ENCODE data around the gene EDN1. TPM values are rescaled to one million over a fixed set of nuclear protein-coding genes. Genes with fewer than 3 reads are reported as not detected.

EDN1 gene
- total RNA-seq, 1 donor from 2014 or later = 6.8 TPM

DNA sequence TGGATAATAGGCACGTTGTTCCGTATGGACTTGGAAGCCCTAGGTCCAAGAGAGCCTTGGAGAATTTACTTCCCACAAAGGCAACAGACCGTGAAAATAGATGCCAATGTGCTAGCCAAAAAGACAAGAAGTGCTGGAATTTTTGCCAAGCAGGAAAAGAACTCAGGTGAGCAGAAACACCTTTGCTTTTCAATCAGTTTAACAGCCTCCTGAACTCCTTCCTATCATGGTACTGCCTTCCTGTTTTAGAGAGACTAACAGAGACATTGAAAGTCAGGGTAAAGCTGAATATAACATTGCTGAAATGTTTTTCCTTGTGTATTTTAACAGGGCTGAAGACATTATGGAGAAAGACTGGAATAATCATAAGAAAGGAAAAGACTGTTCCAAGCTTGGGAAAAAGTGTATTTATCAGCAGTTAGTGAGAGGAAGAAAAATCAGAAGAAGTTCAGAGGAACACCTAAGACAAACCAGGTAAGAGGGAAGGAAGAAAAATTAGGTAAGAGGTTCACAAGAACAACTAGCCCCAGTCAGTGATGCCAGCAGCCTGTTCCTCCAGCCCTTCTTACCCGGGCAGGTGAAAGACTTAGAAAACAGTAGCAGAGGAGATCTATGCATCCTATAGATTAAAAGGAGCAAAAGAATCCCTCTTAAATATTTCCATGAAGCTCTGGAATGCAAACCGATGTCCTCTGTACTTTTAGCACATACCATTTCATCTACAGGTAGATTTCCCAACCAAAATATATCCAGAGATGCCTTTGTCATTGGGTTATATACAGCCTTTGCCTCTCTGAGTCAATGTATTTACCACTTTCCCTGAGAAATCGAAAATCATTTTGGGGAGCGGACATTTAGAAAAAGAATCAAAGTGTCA lies 4.0 kb downstream of the EDN1 start:
- H3K27me3 ChIP-seq (ENCODE audit: control insufficient read depth in 3 of 3, insufficient read depth in 3 of 3, low read length in 3 of 3) = peaks cover 12 to 18% (median 16%) of the 10 kb centered on the region in 3 donors

DNA sequence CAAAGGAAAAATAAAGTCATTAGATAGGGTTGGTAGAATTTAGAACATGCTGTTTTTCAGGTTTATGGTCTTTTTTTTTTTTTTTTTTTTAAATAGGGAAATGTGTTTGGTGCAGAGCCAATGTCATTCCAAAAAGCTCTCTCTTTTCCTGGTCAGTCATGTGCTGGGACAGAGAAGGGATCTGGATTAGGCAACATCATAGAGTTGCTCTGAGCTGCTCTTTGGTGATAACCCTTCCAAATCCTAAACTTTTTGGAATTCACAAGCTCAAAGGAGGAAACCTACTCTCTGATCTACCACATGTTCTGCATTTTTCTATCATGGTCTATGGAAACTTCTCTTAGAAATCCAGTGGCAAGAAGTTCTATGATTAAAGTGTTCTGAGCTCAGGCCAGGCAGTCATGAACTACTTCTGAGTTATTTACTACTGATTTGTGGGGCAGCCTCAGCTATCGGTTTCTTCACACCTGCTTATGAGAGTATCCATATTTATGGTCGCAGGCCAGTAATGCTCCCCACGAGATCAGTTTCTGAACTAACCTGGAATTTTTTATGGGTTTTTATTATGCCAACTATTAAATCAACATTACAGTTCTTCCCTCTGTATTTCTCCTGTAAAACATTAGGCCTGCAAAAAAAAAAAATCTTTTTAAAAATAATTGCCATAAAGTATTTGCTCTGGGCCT lies 4.8 kb downstream of the EDN1 start:
- peaks cover 12 to 18% (median 16%) of the 10 kb centered on the region in 3 donors for H3K27me3 ChIP-seq (ENCODE audit: control insufficient read depth in 3 of 3, insufficient read depth in 3 of 3, low read length in 3 of 3)
- H3K4me3 ChIP-seq (ENCODE audit: low read length in 3 of 3) = no peak overlapping the region
- H3K9me3 ChIP-seq (ENCODE audit: control insufficient read depth in 3 of 3, low read length in 3 of 3) = no peaks in the 10 kb centered on the region
- no peaks in the 10 kb centered on the region for H3K36me3 ChIP-seq (ENCODE audit: control insufficient read depth in 3 of 3, insufficient read depth in 3 of 3, low read length in 3 of 3)
- H3K9ac ChIP-seq (ENCODE audit: low read depth in 1 of 3, low read length in 3 of 3) = no peak overlapping the region
- H3K4me1 ChIP-seq (ENCODE audit: control insufficient read depth in 3 of 3, insufficient read depth in 3 of 3, low read length in 3 of 3) = peaks cover 5 to 6% (median 5%) of the 10 kb centered on the region in 3 donors
- no peak overlapping the region for H3K27ac ChIP-seq (ENCODE audit: low read depth, low read length)

More for the DNA sequence above, 4.0 kb downstream of the EDN1 start:
- Histone ChIP-seq H3K9ac (ENCODE audit: low read depth in 1 of 3, low read length in 3 of 3) (no peak overlapping the region), H3K4me1 (ENCODE audit: control insufficient read depth in 3 of 3, insufficient read depth in 3 of 3, low read length in 3 of 3) (peaks cover 5 to 11% (median 9%) of the 10 kb centered on the region in 3 donors), H3K4me3 (ENCODE audit: low read length in 3 of 3) (no peak overlapping the region), H3K36me3 (ENCODE audit: control insufficient read depth in 3 of 3, insufficient read depth in 3 of 3, low read length in 3 of 3) (no peaks in the 10 kb centered on the region), H3K9me3 (ENCODE audit: control insufficient read depth in 3 of 3, low read length in 3 of 3) (no peaks in the 10 kb centered on the region), H3K27ac (ENCODE audit: low read depth, low read length) (no peak overlapping the region)

DNA sequence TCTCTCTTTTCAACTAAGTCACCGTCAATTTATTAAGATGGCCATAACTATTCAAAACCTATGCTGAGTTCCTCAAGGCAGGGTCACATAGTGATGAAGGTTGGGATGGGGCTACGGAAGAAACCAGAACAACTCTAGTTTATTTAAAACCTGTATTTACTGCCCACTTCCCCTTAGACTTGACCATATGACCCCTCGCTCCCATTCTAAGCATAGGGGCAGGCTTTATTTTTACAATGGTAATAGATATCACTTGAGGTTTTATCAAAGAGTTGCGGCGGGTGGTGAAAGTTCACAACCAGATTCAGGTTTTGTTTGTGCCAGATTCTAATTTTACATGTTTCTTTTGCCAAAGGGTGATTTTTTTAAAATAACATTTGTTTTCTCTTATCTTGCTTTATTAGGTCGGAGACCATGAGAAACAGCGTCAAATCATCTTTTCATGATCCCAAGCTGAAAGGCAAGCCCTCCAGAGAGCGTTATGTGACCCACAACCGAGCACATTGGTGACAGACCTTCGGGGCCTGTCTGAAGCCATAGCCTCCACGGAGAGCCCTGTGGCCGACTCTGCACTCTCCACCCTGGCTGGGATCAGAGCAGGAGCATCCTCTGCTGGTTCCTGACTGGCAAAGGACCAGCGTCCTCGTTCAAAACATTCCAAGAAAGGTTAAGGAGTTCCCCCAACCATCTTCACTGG lies 5.5 kb downstream of the EDN1 start:
- H3K27me3 ChIP-seq (ENCODE audit: control insufficient read depth in 3 of 3, insufficient read depth in 3 of 3, low read length in 3 of 3) = peaks cover 12 to 18% (median 16%) of the 10 kb centered on the region in 3 donors
- no peaks in the 10 kb centered on the region for H3K9me3 ChIP-seq (ENCODE audit: control insufficient read depth in 3 of 3, low read length in 3 of 3)
- H3K4me1 ChIP-seq (ENCODE audit: control insufficient read depth in 3 of 3, insufficient read depth in 3 of 3, low read length in 3 of 3) = peaks cover 0 to 2% (median under 1%) of the 10 kb centered on the region in 3 donors
- no peaks in the 10 kb centered on the region for H3K36me3 ChIP-seq (ENCODE audit: control insufficient read depth in 3 of 3, insufficient read depth in 3 of 3, low read length in 3 of 3)
- no peak overlapping the region for H3K4me3 ChIP-seq (ENCODE audit: low read length in 3 of 3)
- no peak overlapping the region for H3K27ac ChIP-seq (ENCODE audit: low read depth, low read length)
- H3K9ac ChIP-seq (ENCODE audit: low read depth in 1 of 3, low read length in 3 of 3) = no peak overlapping the region

DNA sequence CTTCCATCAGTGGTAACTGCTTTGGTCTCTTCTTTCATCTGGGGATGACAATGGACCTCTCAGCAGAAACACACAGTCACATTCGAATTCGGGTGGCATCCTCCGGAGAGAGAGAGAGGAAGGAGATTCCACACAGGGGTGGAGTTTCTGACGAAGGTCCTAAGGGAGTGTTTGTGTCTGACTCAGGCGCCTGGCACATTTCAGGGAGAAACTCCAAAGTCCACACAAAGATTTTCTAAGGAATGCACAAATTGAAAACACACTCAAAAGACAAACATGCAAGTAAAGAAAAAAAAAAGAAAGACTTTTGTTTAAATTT lies 6.1 kb downstream of the EDN1 start:
- H3K36me3 ChIP-seq (ENCODE audit: control insufficient read depth in 3 of 3, insufficient read depth in 3 of 3, low read length in 3 of 3) = no peaks in the 10 kb centered on the region
- H3K9me3 ChIP-seq (ENCODE audit: control insufficient read depth in 3 of 3, low read length in 3 of 3) = no peaks in the 10 kb centered on the region
- no peak overlapping the region for H3K27ac ChIP-seq (ENCODE audit: low read depth, low read length)
- H3K4me1 ChIP-seq (ENCODE audit: control insufficient read depth in 3 of 3, insufficient read depth in 3 of 3, low read length in 3 of 3) = no peaks in the 10 kb centered on the region
- H3K4me3 ChIP-seq (ENCODE audit: low read length in 3 of 3) = no peak overlapping the region
- H3K9ac ChIP-seq (ENCODE audit: low read depth in 1 of 3, low read length in 3 of 3) = no peak overlapping the region
- H3K27me3 ChIP-seq (ENCODE audit: control insufficient read depth in 3 of 3, insufficient read depth in 3 of 3, low read length in 3 of 3) = peaks cover 12 to 18% (median 14%) of the 10 kb centered on the region in 3 donors

DNA sequence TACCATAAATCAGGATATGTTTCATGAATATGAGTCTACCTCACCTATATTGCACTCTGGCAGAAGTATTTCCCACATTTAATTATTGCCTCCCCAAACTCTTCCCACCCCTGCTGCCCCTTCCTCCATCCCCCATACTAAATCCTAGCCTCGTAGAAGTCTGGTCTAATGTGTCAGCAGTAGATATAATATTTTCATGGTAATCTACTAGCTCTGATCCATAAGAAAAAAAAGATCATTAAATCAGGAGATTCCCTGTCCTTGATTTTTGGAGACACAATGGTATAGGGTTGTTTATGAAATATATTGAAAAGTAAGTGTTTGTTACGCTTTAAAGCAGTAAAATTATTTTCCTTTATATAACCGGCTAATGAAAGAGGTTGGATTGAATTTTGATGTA lies 6.4 kb downstream of the EDN1 start:
- H3K36me3 ChIP-seq (ENCODE audit: control insufficient read depth in 3 of 3, insufficient read depth in 3 of 3, low read length in 3 of 3) = no peaks in the 10 kb centered on the region
- H3K4me1 ChIP-seq (ENCODE audit: control insufficient read depth in 3 of 3, insufficient read depth in 3 of 3, low read length in 3 of 3) = no peaks in the 10 kb centered on the region
- no peak overlapping the region for H3K4me3 ChIP-seq (ENCODE audit: low read length in 3 of 3)
- H3K9me3 ChIP-seq (ENCODE audit: control insufficient read depth in 3 of 3, low read length in 3 of 3) = no peaks in the 10 kb centered on the region
- H3K9ac ChIP-seq (ENCODE audit: low read depth in 1 of 3, low read length in 3 of 3) = no peak overlapping the region
- H3K27me3 ChIP-seq (ENCODE audit: control insufficient read depth in 3 of 3, insufficient read depth in 3 of 3, low read length in 3 of 3) = peaks cover 10 to 14% (median 12%) of the 10 kb centered on the region in 3 donors
- no peak overlapping the region for H3K27ac ChIP-seq (ENCODE audit: low read depth, low read length)

DNA sequence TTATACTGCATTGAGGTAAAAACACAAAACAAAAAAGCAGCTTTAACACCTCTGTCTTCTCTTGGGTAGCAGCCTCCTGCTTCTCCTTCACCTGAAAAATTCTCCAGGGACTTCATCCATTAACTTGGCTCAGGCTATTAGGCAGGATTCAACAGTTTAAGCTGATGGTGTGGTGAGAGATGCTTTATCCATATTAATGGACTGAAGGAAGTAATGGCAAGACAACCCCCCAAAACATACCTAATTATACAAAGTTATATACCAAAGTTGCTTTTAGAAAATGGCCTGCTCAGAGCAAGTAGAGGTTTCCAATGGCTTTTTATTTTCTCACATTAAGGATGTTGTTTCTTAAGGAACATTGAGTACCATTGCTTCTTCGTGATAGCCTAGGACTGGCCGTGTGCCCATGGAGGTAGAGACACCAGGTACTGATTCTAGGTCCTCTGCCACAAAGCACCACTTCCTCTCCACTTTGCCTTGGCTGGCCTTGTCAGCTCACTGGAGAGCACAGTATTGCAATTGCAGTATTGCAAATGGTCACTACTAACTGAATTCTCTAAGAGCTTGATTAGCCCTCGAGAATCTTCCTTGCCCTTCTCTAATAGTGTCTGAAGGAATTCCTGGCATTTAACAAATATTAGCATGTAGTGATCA lies 7.3 kb downstream of the EDN1 start:
- no peaks in the 10 kb centered on the region for H3K4me1 ChIP-seq (ENCODE audit: control insufficient read depth in 3 of 3, insufficient read depth in 3 of 3, low read length in 3 of 3)
- no peaks in the 10 kb centered on the region for H3K36me3 ChIP-seq (ENCODE audit: control insufficient read depth in 3 of 3, insufficient read depth in 3 of 3, low read length in 3 of 3)
- H3K9me3 ChIP-seq (ENCODE audit: control insufficient read depth in 3 of 3, low read length in 3 of 3) = no peaks in the 10 kb centered on the region
- no peak overlapping the region for H3K4me3 ChIP-seq (ENCODE audit: low read length in 3 of 3)
- H3K9ac ChIP-seq (ENCODE audit: low read depth in 1 of 3, low read length in 3 of 3) = no peak overlapping the region
- H3K27me3 ChIP-seq (ENCODE audit: control insufficient read depth in 3 of 3, insufficient read depth in 3 of 3, low read length in 3 of 3) = peaks cover 2 to 5% (median 3%) of the 10 kb centered on the region in 3 donors
- no peak overlapping the region for H3K27ac ChIP-seq (ENCODE audit: low read depth, low read length)

DNA sequence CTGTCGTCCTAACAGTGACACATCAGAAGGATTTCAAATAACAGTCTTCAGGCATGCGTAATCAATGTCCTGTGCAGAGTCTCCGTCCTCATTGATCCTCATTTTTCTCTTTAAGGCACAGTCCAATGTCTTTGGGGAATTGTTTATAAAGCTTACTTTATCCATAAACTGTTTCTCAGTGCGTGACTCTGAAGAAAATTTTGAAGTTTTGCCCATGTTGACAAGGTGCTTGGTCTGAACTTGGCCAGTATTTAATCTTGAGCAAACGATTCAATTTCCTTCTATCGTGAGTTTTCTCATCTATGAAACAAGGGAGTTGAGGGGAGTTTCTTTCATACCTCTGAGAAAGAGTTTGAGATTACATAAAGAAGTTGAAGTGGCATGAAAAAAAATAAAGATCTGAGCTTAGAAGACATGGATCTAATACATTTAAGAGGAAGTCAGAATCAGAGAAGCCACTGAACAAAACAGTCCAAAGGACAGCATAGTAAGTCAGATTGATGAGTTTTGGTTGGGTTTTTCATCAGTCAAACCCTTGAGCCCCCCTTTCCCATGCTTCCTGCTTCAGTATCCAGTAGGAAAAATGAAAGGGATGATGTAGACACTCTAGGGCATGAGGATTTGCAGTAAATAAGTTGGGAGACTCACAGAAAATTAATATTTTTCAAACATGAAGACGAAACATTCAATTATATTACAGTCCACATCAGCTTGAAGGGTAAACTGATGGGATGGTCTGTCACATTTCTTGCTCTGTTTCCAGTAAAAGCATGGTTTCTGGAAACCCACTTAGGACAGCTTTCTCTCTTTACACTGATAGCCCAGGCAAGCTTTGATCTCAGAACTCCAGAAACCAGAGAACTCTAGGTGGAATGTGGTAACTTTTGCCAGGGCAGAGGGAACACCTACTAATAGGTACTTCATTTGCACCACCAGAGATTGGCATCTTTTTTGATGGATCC lies 8.1 kb downstream of the EDN1 start:
- H3K9ac ChIP-seq (ENCODE audit: low read depth in 1 of 3, low read length in 3 of 3) = no peak overlapping the region
- no peaks in the 10 kb centered on the region for H3K27me3 ChIP-seq (ENCODE audit: control insufficient read depth in 3 of 3, insufficient read depth in 3 of 3, low read length in 3 of 3)
- H3K36me3 ChIP-seq (ENCODE audit: control insufficient read depth in 3 of 3, insufficient read depth in 3 of 3, low read length in 3 of 3) = no peaks in the 10 kb centered on the region
- H3K4me1 ChIP-seq (ENCODE audit: control insufficient read depth in 3 of 3, insufficient read depth in 3 of 3, low read length in 3 of 3) = no peaks in the 10 kb centered on the region
- H3K4me3 ChIP-seq (ENCODE audit: low read length in 3 of 3) = no peak overlapping the region
- no peak overlapping the region for H3K27ac ChIP-seq (ENCODE audit: low read depth, low read length)
- no peaks in the 10 kb centered on the region for H3K9me3 ChIP-seq (ENCODE audit: control insufficient read depth in 3 of 3, low read length in 3 of 3)

DNA sequence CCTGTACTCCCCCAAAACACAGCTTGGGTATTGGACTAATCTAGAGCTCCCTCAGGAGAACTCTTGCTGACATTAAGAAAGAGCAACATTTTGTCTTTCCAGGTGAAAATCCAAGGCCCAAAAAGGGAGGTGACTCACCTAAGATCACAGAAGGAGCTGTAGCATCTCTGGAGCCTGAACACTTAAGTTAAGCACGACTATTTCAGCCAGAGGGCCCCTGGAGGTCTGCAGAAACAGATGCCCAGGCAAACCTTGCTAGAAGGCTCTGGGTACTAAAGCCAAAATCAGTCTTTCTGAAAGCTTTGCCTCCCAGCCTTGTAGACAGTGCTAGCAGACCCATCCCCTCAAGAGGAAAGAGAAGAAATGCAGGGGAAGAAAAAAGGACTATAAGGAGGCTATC lies 8.8 kb downstream of the EDN1 start:
- H3K36me3 ChIP-seq (ENCODE audit: control insufficient read depth in 3 of 3, insufficient read depth in 3 of 3, low read length in 3 of 3) = no peaks in the 10 kb centered on the region
- no peaks in the 10 kb centered on the region for H3K4me1 ChIP-seq (ENCODE audit: control insufficient read depth in 3 of 3, insufficient read depth in 3 of 3, low read length in 3 of 3)
- H3K4me3 ChIP-seq (ENCODE audit: low read length in 3 of 3) = no peak overlapping the region
- no peak overlapping the region for H3K27ac ChIP-seq (ENCODE audit: low read depth, low read length)
- H3K9ac ChIP-seq (ENCODE audit: low read depth in 1 of 3, low read length in 3 of 3) = no peak overlapping the region
- no peaks in the 10 kb centered on the region for H3K27me3 ChIP-seq (ENCODE audit: control insufficient read depth in 3 of 3, insufficient read depth in 3 of 3, low read length in 3 of 3)
- no peaks in the 10 kb centered on the region for H3K9me3 ChIP-seq (ENCODE audit: control insufficient read depth in 3 of 3, low read length in 3 of 3)

DNA sequence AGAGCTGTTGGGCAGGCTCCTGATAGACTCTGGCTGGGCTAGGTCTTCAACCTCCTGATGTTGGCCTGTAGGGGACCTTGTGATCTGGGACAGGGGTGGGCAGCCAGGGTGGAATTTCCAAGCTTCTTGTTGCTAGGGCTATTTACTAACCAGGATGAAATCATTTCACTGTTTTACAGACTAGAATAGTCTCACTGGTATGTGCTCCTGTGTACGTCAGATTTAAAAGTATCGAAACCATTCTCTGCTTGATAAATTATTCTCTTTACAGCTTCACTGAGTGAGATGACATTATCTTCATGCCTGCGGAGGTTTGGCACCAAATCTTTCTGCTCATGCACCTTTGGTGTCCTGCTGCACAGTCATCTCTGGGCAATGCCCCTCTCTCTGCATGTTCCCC lies 10.9 kb downstream of the EDN1 start:
- Histone ChIP-seq H3K27me3 (ENCODE audit: control insufficient read depth in 3 of 3, insufficient read depth in 3 of 3, low read length in 3 of 3) (no peaks in the 10 kb centered on the region), H3K4me3 (ENCODE audit: low read length in 3 of 3) (no peak overlapping the region), H3K27ac (ENCODE audit: low read depth, low read length) (no peak overlapping the region), H3K9me3 (ENCODE audit: control insufficient read depth in 3 of 3, low read length in 3 of 3) (no peaks in the 10 kb centered on the region), H3K36me3 (ENCODE audit: control insufficient read depth in 3 of 3, insufficient read depth in 3 of 3, low read length in 3 of 3) (no peaks in the 10 kb centered on the region), H3K9ac (ENCODE audit: low read depth in 1 of 3, low read length in 3 of 3) (no peak overlapping the region), H3K4me1 (ENCODE audit: control insufficient read depth in 3 of 3, insufficient read depth in 3 of 3, low read length in 3 of 3) (no peaks in the 10 kb centered on the region)
